NCI-H69 (cell line): ENCODE measurements around the gene SPEF2.

Source experiments
- DNase-seq: peaks from one replicate; lab custom pipeline; 2025; lab: John Stamatoyannopoulos, UW

Gene SPEF2

DNA sequence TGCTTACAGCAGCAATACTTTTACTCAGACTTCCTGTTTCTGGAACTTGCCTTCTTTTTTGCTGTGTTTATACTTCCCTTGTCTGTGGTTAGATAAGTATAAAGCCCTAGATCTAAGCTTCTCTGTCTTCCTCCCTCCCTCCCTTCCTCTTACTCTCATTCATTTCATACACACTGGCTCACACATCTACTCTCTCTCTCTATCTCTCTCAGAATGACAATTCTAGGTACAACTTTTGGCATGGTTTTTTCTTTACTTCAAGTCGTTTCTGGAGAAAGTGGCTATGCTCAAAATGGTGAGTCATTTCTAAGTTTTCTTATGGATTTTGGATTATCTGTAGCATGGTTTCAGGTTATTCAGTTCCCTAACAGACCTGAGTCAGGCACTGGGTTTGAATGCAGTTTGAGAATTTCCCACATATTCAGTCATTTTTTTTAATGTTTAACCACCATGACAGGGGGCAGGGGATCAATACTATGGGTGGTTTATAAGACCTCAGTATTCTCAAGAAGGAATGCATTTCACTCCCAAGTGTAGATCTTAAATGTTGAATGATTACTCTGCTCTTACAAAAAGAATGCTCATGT is 239.2 kb downstream of the SPEF2 start, which contains the start of gene IL7R:
Gene IL7R (plus strand): TSS at position 127 of the 587 bp plus-strand sequence. CDS start 87 bp downstream, at position 214.
- no peak for DNase-seq

DNA sequence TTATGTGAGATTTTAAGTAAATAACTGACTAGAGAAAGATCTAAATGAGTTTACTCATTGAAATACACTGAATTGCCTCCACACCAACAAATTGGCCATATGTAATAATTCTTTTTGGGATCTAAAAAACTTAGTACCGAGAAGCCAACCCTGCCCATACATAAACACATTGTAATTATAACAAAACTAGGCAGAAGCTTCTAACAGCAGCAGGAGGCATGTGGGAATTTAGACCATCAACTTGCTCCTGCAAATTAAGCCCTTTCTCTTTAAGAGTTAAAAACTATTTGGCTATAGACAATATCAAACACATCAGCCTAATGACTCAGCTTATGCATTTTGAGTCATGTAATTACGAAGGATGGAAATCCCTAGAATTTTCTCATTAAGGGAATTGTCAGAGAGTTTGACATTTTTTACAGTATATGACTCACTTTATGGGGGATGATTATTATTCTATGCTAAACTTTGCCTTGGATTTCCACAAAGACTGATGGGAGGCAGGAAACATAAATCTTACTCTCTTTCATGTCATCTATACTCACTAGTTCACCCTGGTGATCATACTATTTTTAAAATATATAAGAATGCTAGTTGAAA is 240.0 kb downstream of the SPEF2 start:
- peak; percentile 70 for DNase-seq

- DNase-seq, result peak; percentile 96
These were observed 241.5 kb downstream of the SPEF2 start for GRCh38 chr5:35859101-35859661.

DNA sequence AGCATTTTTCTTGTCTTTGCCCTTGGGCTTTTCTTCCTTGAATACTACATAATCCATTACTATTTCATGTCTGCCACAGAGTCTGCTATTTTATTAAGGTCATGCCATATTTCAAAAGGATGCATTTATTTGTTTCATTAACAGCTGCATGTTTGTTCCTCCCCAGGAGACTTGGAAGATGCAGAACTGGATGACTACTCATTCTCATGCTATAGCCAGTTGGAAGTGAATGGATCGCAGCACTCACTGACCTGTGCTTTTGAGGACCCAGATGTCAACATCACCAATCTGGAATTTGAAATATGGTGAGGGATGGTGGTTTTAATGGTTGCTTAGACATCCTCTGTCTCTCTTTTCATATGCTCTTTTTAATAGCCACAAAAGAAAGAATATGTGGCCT is 243.0 kb downstream of the SPEF2 start:
- peak; percentile 26 for DNase-seq

DNA sequence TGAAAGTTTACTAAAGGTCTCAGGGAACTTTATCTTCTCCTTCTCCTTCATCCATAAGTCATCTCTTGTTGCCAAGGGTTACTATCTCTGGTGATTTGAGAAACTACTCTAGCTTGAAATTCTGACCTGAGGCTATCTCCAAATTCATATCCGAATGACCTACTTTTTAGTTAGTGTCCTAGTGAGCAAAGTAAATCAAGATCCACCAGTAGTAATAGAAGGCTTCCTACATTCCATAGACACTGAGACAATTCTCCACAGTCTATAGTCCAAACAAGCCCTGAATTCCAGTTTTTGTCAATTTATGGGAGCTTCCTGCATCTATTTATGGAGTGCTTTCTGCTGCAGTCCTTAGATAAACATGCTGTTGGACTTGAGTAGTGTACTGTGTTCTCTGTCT is 244.1 kb downstream of the SPEF2 start:
- no peak for DNase-seq

GRCh38 chr5:35862126-35862525 is 244.5 kb downstream of the SPEF2 start:
- no peak for DNase-seq

DNA sequence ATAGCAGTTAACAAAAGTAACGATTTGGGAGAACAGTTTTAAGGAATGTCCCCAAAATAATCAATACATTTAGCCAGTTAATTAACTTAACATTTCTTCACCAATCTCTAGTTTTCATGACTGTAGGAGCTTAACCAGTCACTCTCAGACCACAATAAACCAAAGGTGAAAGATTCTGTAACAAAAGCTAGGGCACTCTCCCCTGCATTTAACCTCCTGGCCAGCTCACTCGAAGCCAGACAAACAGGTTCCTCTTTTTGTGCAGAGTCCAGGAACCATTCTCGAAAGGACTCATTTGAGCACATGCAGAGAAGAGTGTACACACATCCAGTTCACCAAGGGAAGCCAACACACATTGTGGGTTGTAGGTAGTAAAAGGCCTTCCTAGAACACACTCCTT is 245.5 kb downstream of the SPEF2 start:
- no peak for DNase-seq
